ENCODE measurements around the gene SORCS3.

- TF ChIP-seq CTCF (IDR thresholded peaks at IDR 0.05 in 2 of 3, conservative IDR thresholded peaks at IDR 0.05 in 1 of 3; ENCODE audit: borderline replicate concordance in 1 of 3, insufficient read depth in 1 of 3, low read depth in 2 of 3, low read length in 2 of 3) (no peak), MAX (IDR thresholded peaks at IDR 0.05) (no peak), EZH2 (IDR thresholded peaks at IDR 0.05) (no peak), SP1 (IDR thresholded peaks at IDR 0.05; ENCODE audit: low read depth) (no peak), ATF3 (IDR thresholded peaks at IDR 0.05) (no peak), POLR2A (IDR thresholded peaks at IDR 0.05; ENCODE audit: borderline replicate concordance, extremely low read depth, insufficient read depth, insufficient read length) (no peak), RAD21 (IDR thresholded peaks at IDR 0.05; ENCODE audit: low read depth) (no peak), REST (IDR thresholded peaks at IDR 0.05; ENCODE audit: low read depth) (no peak), JUND (IDR thresholded peaks at IDR 0.05) (no peak)
These were observed 556.7 kb downstream of the SORCS3 start for GRCh38 chr10:105197598-105198364.
